NCI-H128 (cell line): Measurements from ENCODE around the gene PIK3R6.

Experiments
- DNase-seq: peaks from one replicate; lab custom pipeline; 2025; ENCODE audit not compliant: unreplicated experiment; lab: John Stamatoyannopoulos, UW

The PIK3R6 gene

DNA sequence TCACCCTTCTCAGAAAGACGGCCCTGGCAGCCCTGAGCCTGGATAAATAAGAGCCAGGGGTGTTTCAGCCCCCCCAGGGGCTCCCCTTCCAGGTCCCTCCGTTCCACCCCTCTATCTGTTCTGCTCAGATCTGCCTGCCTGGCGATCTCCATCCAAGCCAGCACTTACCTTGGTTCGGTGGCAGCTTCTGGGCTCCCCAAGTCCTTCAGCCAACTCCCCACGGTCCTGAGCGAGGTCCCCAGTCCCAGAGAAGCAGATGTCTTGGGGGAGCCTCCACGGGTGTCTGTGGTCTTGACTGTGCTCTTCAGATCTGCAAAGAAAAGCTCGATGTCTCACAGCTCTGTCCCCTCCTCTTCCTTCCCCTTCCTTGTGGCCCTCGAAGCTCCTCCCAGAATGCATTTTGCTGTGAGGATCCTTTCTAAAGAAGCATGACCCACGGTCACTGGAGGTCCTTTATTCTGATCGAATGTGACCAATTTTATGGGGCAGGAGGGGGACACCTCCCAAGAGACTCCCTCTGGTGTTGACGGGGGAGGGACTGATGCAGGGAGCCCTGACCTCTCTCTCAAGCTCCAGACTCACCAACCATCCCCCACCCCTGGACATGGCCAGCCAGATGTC lies at the start of gene PIK3R6:
TSS of gene PIK3R6 (minus strand) at position 314 of the 621 bp plus-strand sequence. CDS start 17,880 bp downstream, outside the sequence.
- no peak for DNase-seq

DNA sequence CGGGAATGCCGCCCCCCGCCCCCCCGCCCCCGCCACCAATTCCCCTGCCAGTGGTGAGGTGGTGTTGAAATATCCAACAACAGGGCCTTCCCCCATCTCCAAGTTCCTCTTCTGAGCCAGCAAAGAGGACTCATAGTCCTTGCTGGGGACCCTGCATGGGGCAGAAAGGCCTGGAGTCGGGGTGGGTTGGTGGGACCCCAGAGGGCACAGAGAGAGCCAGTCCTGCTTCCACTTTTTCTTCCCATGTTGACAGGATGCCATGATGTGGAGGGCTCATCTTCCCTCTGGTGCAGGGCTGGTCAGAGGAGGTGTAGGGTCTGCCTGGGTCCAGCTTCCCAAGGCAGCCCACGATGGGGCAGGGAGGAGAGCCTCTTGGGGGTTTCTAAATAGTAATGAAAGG lies 49.0 kb upstream of the PIK3R6 start:
- DNase-seq: no peak

GRCh38 chr17:8914554-8914953 lies 47.1 kb upstream of the PIK3R6 start:
- no peak for DNase-seq

GRCh38 chr17:8913879-8914278 lies 46.4 kb upstream of the PIK3R6 start:
- no peak for DNase-seq

DNA sequence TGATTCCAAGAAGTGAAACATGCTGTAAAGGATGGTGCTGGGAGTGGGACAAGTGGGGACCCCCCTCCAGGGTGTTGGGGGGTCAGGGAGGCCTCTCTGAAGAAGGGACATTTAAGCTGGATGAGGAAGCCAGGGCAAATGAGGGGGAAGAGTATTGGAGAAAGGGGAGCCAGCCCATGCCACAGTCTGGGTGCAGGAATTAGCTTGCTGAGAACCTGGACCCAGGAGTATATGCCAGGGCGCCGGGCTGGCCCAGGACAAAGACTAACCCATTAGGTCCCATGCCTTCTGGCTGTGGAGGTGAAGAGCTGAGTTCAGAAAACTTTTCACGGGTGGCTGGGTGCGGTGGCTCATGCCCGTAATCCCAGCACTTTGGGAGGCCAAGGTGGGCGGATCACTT lies 45.6 kb upstream of the PIK3R6 start:
- DNase-seq: no peak

GRCh38 chr17:8912084-8912981 lies 44.9 kb upstream of the PIK3R6 start:
- DNase-seq: no peak

GRCh38 chr17:8910969-8911604 lies 43.6 kb upstream of the PIK3R6 start:
- no peak for DNase-seq

- no peak for DNase-seq
Observed at GRCh38 chr17:8909586-8910270, 42.3 kb upstream of the PIK3R6 start.

- DNase-seq: no peak
Observed at GRCh38 chr17:8905331-8905730, 37.9 kb upstream of the PIK3R6 start.

- no peak for DNase-seq
Observed at GRCh38 chr17:8904686-8905085, 37.2 kb upstream of the PIK3R6 start.

DNA sequence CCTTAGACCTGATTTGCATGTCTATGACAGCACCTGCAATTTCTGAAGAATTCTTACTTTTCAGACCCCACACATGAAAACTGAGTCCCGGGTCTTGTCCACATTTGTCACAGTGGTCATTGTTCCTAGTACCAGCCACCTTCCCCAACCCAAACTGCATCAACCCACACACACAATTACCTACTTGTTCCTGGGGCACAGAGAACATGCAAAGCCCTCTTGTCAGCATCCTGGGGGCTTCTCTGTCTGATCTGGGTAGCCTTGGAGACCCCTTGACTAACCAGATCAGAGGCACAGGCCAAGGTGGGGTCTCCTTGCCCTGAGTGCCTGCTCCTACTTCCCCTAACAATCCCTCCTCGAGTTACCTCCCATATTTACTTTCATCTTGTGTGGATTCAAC lies 36.7 kb upstream of the PIK3R6 start:
- DNase-seq: no peak

DNA sequence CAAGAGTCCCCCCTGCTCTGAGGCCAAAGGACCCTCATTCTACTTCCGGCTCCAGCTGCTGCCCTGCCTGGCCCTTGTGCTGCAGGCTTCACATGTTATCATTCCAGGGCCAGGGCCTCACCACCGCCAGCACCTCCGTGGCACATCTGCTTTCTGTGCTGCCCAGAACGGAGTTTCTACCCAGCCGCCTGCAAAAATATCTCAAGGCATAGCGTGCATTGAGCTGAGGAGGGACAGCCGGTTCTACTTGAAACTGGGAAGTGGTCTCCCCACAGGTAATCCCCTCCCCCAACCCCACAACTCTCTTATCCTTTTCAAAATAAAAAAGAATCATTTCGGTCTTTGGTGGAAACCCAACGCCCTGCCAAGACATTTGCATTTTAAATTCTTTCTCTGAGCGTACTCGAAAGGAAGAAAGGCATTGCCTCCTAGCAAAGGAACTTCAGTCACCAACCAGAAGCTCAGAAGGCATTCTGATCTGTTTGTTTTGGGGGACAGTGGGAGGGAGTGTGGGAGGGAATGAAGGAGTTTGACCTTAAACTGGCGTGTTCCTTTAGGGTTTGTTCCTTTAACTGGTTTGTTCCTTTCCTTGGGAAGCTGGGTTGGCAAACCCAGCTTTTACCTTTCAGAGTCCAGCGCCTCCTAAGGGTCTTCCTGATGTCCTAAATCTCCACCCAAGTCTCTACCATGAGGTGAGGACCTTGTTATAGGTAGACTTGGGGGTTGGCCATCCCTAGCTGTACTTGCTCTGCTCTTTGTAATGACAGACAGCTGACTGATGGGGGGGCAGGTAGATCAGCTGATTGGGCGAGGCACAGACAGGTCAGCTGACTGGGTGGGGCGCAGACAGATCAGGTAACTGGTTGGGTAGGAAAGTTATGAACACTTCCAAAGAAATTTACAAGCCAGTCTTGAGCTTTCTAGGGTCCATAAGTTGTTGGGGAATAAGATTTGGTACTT lies 33.4 kb upstream of the PIK3R6 start:
- no peak for DNase-seq

DNA sequence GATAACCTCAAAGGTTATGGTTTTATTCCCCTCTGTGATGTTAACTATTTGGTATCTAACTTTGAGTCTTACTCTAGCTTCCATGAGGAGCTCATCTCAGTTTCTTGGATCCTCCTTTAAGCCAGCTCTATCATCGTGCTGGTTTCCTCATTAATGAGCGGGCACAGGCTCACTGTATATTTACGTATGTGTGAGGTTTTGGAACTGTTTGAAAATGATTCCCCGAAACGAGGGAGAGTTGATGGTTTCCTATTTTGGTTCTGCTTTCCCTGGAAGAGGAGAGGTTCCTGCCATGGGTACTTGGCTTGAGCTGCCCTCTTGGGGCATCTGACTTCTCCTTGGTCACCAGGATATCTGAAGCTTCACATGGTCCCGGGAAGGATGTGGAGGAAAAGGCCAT lies 32.7 kb upstream of the PIK3R6 start:
- no peak for DNase-seq

DNA sequence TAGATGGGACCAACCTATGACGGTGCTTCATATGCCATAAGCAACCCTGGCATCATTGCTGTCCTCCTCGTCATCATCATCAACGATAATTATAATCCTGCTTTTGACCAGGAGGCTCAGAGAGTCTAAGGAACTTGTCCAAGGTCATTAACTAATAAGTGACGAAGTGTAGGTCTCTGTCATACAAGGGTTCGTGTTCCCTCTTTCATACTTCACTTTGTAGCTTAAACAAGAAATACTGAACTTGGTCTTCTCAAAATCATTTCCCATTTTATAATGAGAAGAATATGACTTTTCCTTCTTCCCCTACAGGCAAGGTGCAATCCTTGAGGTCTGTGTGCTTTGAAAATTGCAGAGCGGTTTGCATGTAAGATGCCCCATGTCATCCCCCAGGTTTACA lies 31.2 kb upstream of the PIK3R6 start:
- DNase-seq: no peak

- no peak for DNase-seq
Observed at GRCh38 chr17:8898126-8898525, 30.7 kb upstream of the PIK3R6 start.

DNA sequence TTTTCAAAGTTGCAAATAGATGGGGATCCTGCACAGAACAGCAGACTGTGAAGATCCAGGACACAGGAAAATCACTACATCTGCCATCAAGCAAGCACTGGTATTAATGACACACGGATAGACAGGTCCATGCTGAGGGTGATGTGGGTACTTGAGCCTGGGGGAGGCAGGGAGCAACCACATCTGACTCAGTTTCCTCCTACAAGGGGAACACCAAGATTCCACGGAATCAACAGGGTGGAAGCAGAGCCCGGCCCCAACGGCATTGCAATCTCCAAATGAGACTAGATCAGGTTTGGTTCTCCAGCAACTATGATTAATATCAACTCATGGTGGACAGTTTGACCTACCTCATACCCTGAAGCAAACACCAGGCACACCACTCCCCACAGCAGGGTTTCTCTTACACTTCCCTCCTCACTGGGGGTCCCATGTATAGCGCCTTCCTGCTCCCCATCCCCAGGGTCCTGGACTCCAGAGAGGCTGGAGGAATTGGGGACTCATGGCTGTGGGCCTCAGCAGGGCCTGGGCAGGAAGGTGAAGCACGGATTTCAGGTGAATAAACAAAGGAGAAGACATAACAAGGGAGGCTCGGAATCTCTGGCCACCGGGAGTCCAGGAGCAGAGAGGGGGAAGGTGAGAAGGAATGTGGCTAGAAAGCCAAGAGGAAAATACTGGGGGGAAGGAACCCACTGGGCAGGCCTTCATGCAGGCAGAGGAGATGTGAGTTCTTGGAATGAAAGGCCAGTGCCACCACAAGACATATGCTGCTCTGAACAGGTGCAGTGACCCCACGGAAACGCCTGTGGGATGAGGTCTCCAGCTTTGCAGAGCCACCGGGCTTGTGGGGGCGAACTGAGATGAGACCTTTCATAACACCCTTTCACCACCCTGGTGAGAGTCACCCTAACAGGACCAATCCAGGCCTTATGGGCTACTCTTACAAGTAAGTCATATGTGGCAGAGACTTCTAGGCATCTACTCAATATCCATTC lies 29.5 kb upstream of the PIK3R6 start:
- no peak for DNase-seq

DNA sequence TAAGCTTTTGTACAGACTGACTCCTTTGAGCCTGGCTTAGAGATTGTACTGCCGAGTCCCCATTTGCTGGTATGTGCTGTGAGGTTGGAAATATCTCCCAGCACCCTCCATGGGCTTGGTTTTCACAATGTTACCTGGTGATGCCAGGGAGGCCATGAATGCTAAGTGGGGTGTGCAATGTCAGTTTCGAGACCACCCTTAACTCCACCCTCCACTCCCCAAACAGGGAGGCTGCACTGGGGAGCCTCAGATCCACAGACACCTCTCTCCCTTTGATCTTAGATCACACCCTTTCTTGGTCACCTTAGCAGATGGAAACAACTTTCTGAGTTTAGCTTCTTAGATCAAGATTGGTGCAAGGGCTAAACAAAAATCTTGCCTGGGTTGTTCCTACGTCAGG lies 28.6 kb upstream of the PIK3R6 start:
- DNase-seq: no peak

DNA sequence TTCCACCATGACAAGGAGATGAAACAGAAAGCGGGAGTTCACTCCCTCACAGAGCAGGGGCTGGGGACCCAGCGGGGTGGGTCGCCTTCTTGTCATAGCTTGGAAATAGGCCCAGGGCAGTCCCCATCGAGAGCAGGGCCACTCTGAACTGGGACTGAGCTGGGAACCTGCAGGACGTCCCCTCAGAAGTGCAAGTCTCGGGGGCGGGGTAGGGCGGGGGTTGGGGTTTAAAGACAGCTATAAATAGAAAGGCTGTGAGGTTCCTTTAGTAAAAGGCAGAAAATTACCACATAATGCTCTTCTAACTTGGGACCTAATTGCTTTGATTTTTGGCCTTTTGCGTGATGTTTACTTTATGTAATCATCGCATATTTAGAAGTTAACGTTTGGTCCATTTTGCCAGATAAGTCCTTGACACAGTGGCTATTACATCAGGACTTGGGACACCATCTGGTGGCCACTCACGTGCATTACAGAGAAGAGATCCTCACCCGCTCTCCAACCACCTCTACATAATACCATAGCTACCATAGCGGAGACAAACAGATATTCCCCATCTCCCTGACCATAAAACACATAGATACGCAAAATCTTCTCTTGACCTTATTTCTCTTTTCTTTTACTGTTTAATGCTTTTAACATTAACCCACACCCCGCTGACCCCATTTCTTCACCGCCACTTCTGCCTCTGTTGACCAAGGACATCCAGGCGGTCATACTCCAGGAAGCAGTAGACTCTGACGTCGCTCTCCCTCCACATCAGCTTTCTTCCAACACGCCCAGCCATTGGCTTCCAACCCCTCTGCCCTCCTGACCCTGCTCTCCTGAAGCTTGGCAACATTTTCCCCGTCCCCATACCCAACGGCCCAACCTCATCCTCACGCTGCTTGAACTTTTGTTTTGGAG lies 27.5 kb upstream of the PIK3R6 start:
- no peak for DNase-seq
